HL-60 (cell line): Measurements from ENCODE around the gene HIPK4.

Source experiments
- CTCF ChIP-seq: IDR thresholded peaks from one replicate; pipeline ENCODE4 v1.5.1; 2011; ENCODE audit warnings: low read length, control low read depth, inconsistent platforms; ENCODE audit not compliant: insufficient read depth
- POLR2AphosphoS5 ChIP-seq: IDR thresholded peaks from 2 replicates; pipeline ENCODE4 v1.6.1; 2012; ENCODE audit warnings: low read depth
- REST ChIP-seq: IDR thresholded peaks from 2 replicates; pipeline ENCODE4 v1.6.1; 2012; ENCODE audit warnings: low read depth; ENCODE audit not compliant: insufficient replicate concordance
- SPI1 ChIP-seq: IDR thresholded peaks from 2 replicates; pipeline ENCODE4 v1.6.1; 2012; ENCODE audit warnings: low read depth, mild to moderate bottlenecking, borderline replicate concordance

- TF ChIP-seq CTCF (no peak), SPI1 (no peak; the same call in 1 of the 2 replicates), POLR2AphosphoS5 (no peak), REST (no peak)
Observed at GRCh38 chr19:40358773-40359172, 31.2 kb downstream of the HIPK4 start.
